IgD-negative memory B cell (primary cell): ENCODE data around the gene PACSIN3. TPM values are rescaled to one million over a fixed set of nuclear protein-coding genes. Genes with fewer than 3 reads are reported as not detected.

Source experiments
- H3K27ac Mint-ChIP-seq, 3 donors: one replicate each; pipeline ENCODE4 v1.8.0; 2020 to 2022; ENCODE audit warnings: mild to moderate bottlenecking in 3 of 3, mixed read lengths in 3 of 3, moderate library complexity in 1 of 3
- H3K27me3 Mint-ChIP-seq: one replicate; pipeline ENCODE4 v1.8.0; 2021; ENCODE audit warnings: mixed read lengths
- H3K36me3 Mint-ChIP-seq: one replicate; pipeline ENCODE4 v1.8.0; 2020; ENCODE audit warnings: mild to moderate bottlenecking, mixed read lengths
- H3K4me1 Mint-ChIP-seq, 3 donors: one replicate each; pipeline ENCODE4 v1.8.0; 2020 to 2022; ENCODE audit warnings: mixed read lengths in 3 of 3, mild to moderate bottlenecking in 1 of 3
- H3K4me3 Mint-ChIP-seq, 4 donors: one replicate each; pipeline ENCODE4 v1.8.0; 2020 to 2022; ENCODE audit warnings: mild to moderate bottlenecking in 4 of 4, mixed read lengths in 4 of 4, moderate library complexity in 3 of 4
- H3K9me3 Mint-ChIP-seq, 3 donors: one replicate each; pipeline ENCODE4 v1.8.0; 2020 to 2021; ENCODE audit warnings: mixed read lengths in 3 of 3, mild to moderate bottlenecking in 1 of 3
- polyA plus RNA-seq: library from polyadenylated mRNA; unstranded; fragments of 300-500 nt; fragmentation: Illumina TruSeq; gene quantifications from one replicate; pipeline ENCODE4 v1.2.3, GENCODE V29; 2021

The PACSIN3 gene
- polyA plus RNA-seq, 1 donor from 2014 or later = not detected

DNA sequence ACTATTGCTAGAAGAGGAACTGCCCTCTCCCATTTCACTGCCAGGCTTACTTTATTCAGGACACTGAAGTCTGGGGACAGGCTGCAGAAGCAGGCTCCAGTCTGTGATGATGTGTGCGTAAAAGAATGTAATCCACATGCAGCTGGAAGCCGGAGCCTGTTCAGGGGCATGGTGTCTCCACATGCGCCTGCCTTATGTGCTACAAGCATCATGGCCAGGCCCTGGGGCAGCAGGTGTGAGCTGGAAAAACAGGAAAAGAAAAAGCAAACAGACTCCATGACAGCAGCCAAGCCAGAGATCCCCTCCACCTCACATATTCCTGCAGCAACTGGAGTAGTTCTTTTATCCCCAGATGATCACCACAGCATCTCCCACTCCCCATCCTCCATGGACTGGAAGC is 42.9 kb downstream of the PACSIN3 start:
- no peak overlapping the region for H3K27ac Mint-ChIP-seq
- H3K9me3 Mint-ChIP-seq = no peaks in the 10 kb centered on the region
- no peaks in the 10 kb centered on the region for H3K27me3 Mint-ChIP-seq
- peaks cover 0 to 2% (median 0%) of the 10 kb centered on the region in 3 donors for H3K4me1 Mint-ChIP-seq
- peaks cover 1% of the 10 kb centered on the region for H3K36me3 Mint-ChIP-seq
- no peak overlapping the region for H3K4me3 Mint-ChIP-seq

- peaks cover 16% of the 10 kb centered on the region for H3K36me3 Mint-ChIP-seq
- no peaks in the 10 kb centered on the region for H3K9me3 Mint-ChIP-seq
- no peaks in the 10 kb centered on the region for H3K4me1 Mint-ChIP-seq
- no peak overlapping the region for H3K4me3 Mint-ChIP-seq
- H3K27ac Mint-ChIP-seq = no peak overlapping the region
- no peaks in the 10 kb centered on the region for H3K27me3 Mint-ChIP-seq
Observed at GRCh38 chr11:47139878-47140277, 46.4 kb downstream of the PACSIN3 start.

- Mint-ChIP-seq H3K36me3 (peaks cover 16% of the 10 kb centered on the region), H3K4me3 (no peak overlapping the region), H3K4me1 (no peaks in the 10 kb centered on the region), H3K27me3 (no peaks in the 10 kb centered on the region), H3K9me3 (no peaks in the 10 kb centered on the region), H3K27ac (peak overlapping the region in 1 of 3 donors; percentile 68)
Observed at GRCh38 chr11:47137476-47137875, 48.8 kb downstream of the PACSIN3 start.

DNA sequence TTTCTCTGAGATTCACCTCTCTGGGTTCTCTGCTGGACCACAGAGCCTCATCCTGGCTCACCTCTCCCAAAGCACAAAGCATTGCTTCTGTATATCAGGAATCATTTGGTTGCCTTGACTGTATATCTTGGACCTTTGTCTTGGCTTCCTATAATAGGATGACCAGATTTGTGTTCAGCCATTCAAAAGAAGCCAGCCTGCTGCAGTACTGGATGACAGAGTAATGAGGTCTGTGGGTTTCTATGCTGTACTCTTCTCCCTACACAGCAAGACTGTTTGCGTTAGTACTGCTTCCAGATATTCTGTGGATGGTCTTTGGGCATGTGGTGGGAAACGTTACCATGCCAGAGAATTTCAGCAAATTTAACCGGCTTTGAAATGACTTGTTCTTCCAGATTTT is 49.3 kb downstream of the PACSIN3 start:
- Mint-ChIP-seq H3K27ac (peak overlapping the region in 1 of 3 donors; percentile 68), H3K9me3 (no peaks in the 10 kb centered on the region), H3K4me1 (no peaks in the 10 kb centered on the region), H3K27me3 (no peaks in the 10 kb centered on the region), H3K4me3 (no peak overlapping the region), H3K36me3 (peaks cover 16% of the 10 kb centered on the region)

DNA sequence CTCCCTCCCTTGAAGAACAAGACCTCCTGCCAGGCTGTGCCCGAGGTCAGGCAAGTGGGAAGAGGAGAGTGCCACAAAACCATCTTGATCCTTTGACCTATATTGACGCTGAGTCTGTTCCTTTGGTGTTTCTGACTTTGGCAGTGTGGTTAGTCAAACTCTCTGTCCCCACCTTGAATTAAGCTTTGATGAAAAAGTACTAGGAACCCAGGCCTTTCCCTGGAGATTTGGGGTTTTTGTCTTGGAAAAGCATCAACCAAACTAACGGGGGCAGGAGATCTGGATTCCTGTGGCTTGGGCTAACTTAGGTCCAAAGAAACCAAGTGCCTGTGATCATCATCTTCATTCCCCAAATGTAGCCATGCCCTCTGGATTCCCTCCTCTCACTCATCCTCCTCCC is 49.9 kb downstream of the PACSIN3 start:
- Mint-ChIP-seq H3K36me3 (peaks cover 16% of the 10 kb centered on the region), H3K9me3 (no peaks in the 10 kb centered on the region), H3K27ac (peak overlapping the region in 1 of 3 donors; percentile 17), H3K4me1 (no peaks in the 10 kb centered on the region), H3K4me3 (no peak overlapping the region), H3K27me3 (no peaks in the 10 kb centered on the region)

GRCh38 chr11:47132981-47133380 is 53.3 kb downstream of the PACSIN3 start:
- no peak overlapping the region for H3K4me3 Mint-ChIP-seq
- H3K4me1 Mint-ChIP-seq = no peaks in the 10 kb centered on the region
- peaks cover 13% of the 10 kb centered on the region for H3K36me3 Mint-ChIP-seq
- peak overlapping the region in 1 of 3 donors; percentile 64 for H3K27ac Mint-ChIP-seq
- H3K27me3 Mint-ChIP-seq = no peaks in the 10 kb centered on the region
- H3K9me3 Mint-ChIP-seq = no peaks in the 10 kb centered on the region

GRCh38 chr11:47132490-47132889 is 53.7 kb downstream of the PACSIN3 start:
- Mint-ChIP-seq H3K27ac (no peak overlapping the region), H3K36me3 (peaks cover 10% of the 10 kb centered on the region), H3K27me3 (no peaks in the 10 kb centered on the region), H3K4me3 (no peak overlapping the region), H3K9me3 (no peaks in the 10 kb centered on the region), H3K4me1 (no peaks in the 10 kb centered on the region)

- peaks cover 7% of the 10 kb centered on the region for H3K36me3 Mint-ChIP-seq
- H3K9me3 Mint-ChIP-seq = no peaks in the 10 kb centered on the region
- no peak overlapping the region for H3K4me3 Mint-ChIP-seq
- H3K27ac Mint-ChIP-seq = no peak overlapping the region
- H3K4me1 Mint-ChIP-seq = no peaks in the 10 kb centered on the region
- H3K27me3 Mint-ChIP-seq = no peaks in the 10 kb centered on the region
Observed at GRCh38 chr11:47131136-47131535, 55.1 kb downstream of the PACSIN3 start.

DNA sequence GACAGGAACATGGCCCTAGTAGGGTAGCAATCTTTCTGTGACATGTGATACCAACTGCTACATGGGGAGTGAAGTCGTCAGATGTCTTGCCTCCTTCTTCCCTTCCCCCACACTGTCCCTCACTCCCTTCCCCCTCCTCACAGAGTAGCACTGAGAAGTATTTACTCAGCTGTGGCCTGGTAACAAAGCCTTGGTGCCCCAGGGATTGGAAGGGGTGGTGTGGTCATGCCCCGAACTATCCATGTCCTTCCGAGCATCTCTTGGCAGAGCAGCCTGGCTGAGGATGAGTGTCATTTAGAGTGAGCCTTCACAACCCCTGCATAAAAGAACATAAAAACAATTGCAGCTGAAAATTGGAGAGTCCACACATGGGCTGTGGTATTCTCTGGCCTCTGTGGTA is 55.7 kb downstream of the PACSIN3 start:
- Mint-ChIP-seq H3K27me3 (no peaks in the 10 kb centered on the region), H3K27ac (no peak overlapping the region), H3K4me1 (no peaks in the 10 kb centered on the region), H3K4me3 (no peak overlapping the region), H3K36me3 (peaks cover 4% of the 10 kb centered on the region), H3K9me3 (no peaks in the 10 kb centered on the region)

Other genes starting within 250 kb of the PACSIN3 start
- gene CSTPP1, start 249.7 kb downstream of the PACSIN3 start, polyA plus RNA-seq = 17.5 TPM
- gene ARFGAP2, start 9.6 kb downstream of the PACSIN3 start, polyA plus RNA-seq = 98.6 TPM
- gene DDB2, start 28.5 kb upstream of the PACSIN3 start, polyA plus RNA-seq = 30.6 TPM
- gene ACP2, start 62.4 kb upstream of the PACSIN3 start, polyA plus RNA-seq = 4.2 TPM
- gene NR1H3, start 71.6 kb upstream of the PACSIN3 start, polyA plus RNA-seq = 9.4 TPM
- gene MADD, start 83.7 kb upstream of the PACSIN3 start, polyA plus RNA-seq = 17.5 TPM
- gene MYBPC3, start 166.3 kb upstream of the PACSIN3 start, polyA plus RNA-seq = not detected
- 67.7 TPM for gene SPI1, start 192.1 kb upstream of the PACSIN3 start, polyA plus RNA-seq
- gene SLC39A13, start 222.2 kb upstream of the PACSIN3 start, polyA plus RNA-seq = 15.5 TPM
- gene PSMC3, start 240.0 kb upstream of the PACSIN3 start, polyA plus RNA-seq = 101 TPM